ENCODE measurements around the gene MRGPRX3.

DNA sequence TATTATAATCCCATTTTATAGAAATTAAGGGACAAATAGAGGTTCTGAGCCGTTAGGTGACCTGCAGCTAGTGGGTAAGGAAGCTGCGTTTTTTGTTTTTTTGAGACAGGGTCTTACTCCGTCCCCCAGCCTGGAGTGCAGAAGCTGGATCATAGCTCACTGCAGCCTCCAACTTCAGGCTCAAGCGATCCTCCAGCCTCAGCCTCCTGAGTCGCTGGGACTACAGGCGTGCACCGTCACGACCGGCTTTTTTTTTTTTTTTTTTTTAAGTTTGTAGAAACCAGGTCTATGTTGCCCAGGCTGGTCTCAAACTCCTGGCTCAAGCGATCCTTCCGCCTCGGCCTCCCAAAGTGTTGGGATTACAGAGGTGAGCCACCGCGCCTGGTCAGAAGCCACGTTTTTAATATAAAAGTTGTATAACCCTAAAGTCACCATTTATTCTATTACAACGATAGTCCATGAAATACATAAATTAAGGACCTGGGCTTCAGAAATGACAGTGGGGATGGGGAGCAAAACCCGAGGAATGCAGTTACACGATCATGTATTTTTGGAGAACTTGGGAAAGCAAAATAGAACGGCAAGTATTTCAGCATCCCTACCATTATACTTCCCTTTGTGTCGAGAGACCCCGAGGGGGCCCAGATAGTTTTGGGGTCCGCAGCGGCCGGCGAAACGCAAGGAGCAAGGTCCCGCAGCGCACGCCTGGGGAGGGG, 27.1 kb upstream of the MRGPRX3 start:
- TF ChIP-seq RAD21 (conservative IDR thresholded peaks at IDR 0.05 in 1 of 2, IDR thresholded peaks at IDR 0.05 in 1 of 2) = no peak
- TF ChIP-seq CTCF (IDR thresholded peaks at IDR 0.05) = no peak
- TF ChIP-seq JUN (IDR thresholded peaks at IDR 0.05) = no peak
- TF ChIP-seq POLR2A (IDR thresholded peaks at IDR 0.05; ENCODE audit: low read length) = no peak
- TF ChIP-seq HOXA7 (CRISPR knock-in tag; IDR thresholded peaks at IDR 0.05) = no peak
- TF ChIP-seq, protein P1, sequence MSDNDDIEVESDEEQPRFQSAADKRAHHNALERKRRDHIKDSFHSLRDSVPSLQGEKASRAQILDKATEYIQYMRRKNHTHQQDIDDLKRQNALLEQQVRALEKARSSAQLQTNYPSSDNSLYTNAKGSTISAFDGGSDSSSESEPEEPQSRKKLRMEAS (IDR thresholded peaks at IDR 0.05) = no peak
- TF ChIP-seq EP300 (IDR thresholded peaks at IDR 0.05) = no peak
- TF ChIP-seq HDAC2 (IDR thresholded peaks at IDR 0.05) = no peak
- TF ChIP-seq RNF2 (IDR thresholded peaks at IDR 0.05; ENCODE audit: borderline replicate concordance, low read depth) = no peak
- TF ChIP-seq, protein P2, sequence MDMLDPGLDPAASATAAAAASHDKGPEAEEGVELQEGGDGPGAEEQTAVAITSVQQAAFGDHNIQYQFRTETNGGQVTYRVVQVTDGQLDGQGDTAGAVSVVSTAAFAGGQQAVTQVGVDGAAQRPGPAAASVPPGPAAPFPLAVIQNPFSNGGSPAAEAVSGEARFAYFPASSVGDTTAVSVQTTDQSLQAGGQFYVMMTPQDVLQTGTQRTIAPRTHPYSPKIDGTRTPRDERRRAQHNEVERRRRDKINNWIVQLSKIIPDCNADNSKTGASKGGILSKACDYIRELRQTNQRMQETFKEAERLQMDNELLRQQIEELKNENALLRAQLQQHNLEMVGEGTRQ (IDR thresholded peaks at IDR 0.05) = no peak
- no peak for TF ChIP-seq BCL3 (IDR thresholded peaks at IDR 0.05)
